GM18520 (cell line): ENCODE data around the gene PGLYRP3.
A peak's percentile ranks its signal among the peaks of the same experiment; 100 is the strongest.
"Not testable (repeated sequence)": the region's sequence is repeated elsewhere in the genome, so short reads cannot be mapped to it uniquely, and the experiment has no call there.

ENCODE experiments used
- ATAC-seq: cut with Tn5 transposase; IDR thresholded peaks from one replicate; pipeline ENCODE4 v1.9.1; 2021; ENCODE audit not compliant: unreplicated experiment

Gene PGLYRP3

GRCh38 chr1:153318145-153318544 is 5.4 kb upstream of the PGLYRP3 start:
- ATAC-seq, result not testable (repeated sequence)

GRCh38 chr1:153316013-153316412 is 3.3 kb upstream of the PGLYRP3 start:
- ATAC-seq, result not testable (repeated sequence)

- ATAC-seq, result not testable (repeated sequence)
Measured at GRCh38 chr1:153314388-153314787, 1.6 kb upstream of the PGLYRP3 start.

- ATAC-seq, result no peak
Measured at GRCh38 chr1:153313288-153313687, 536 bp upstream of the PGLYRP3 start.

- no peak for ATAC-seq
Measured at GRCh38 chr1:153310526-153310925, 2.2 kb downstream of the PGLYRP3 start.

GRCh38 chr1:153309441-153309840 is 3.3 kb downstream of the PGLYRP3 start:
- ATAC-seq, result no peak

- no peak for ATAC-seq
Measured at GRCh38 chr1:153308540-153308939, 4.2 kb downstream of the PGLYRP3 start.

GRCh38 chr1:153307221-153307600 is 5.5 kb downstream of the PGLYRP3 start:
- ATAC-seq, result no peak

- ATAC-seq, result no peak
Measured at GRCh38 chr1:153306303-153307220, 6.2 kb downstream of the PGLYRP3 start.

- ATAC-seq, result no peak
Measured at GRCh38 chr1:153305682-153306081, 7.1 kb downstream of the PGLYRP3 start.

GRCh38 chr1:153302308-153302707 is 10.4 kb downstream of the PGLYRP3 start:
- no peak for ATAC-seq

GRCh38 chr1:153293851-153294250 is 18.9 kb downstream of the PGLYRP3 start:
- no peak for ATAC-seq

- no peak for ATAC-seq
Measured at GRCh38 chr1:153293480-153293775, 19.3 kb downstream of the PGLYRP3 start.

GRCh38 chr1:153292740-153293479 is 19.8 kb downstream of the PGLYRP3 start:
- no peak for ATAC-seq

GRCh38 chr1:153292185-153292584 is 20.6 kb downstream of the PGLYRP3 start:
- ATAC-seq, result no peak

- peak; percentile 38 for ATAC-seq
Measured at GRCh38 chr1:153291514-153291913, 21.2 kb downstream of the PGLYRP3 start.

- ATAC-seq, result no peak
Measured at GRCh38 chr1:153288634-153289275, 24.0 kb downstream of the PGLYRP3 start.

GRCh38 chr1:153277852-153278251 is 34.9 kb downstream of the PGLYRP3 start:
- ATAC-seq, result no peak

- ATAC-seq, result no peak
Measured at GRCh38 chr1:153272186-153272585, 40.6 kb downstream of the PGLYRP3 start.

GRCh38 chr1:153271711-153272110 is 41.0 kb downstream of the PGLYRP3 start:
- ATAC-seq, result no peak

- no peak for ATAC-seq
Measured at GRCh38 chr1:153265457-153265856, 47.3 kb downstream of the PGLYRP3 start.
